Measurements from ENCODE around the gene MCM9. TPM values are rescaled to one million over a fixed set of nuclear protein-coding genes. Genes with fewer than 3 reads are reported as not detected.
"Not testable (repeated sequence)": the region's sequence is repeated elsewhere in the genome, so short reads cannot be mapped to it uniquely, and the experiment has no call there.

Gene MCM9
- total RNA-seq, 2 donors from 2014 or later: 9.9 to 33.9 TPM

DNA sequence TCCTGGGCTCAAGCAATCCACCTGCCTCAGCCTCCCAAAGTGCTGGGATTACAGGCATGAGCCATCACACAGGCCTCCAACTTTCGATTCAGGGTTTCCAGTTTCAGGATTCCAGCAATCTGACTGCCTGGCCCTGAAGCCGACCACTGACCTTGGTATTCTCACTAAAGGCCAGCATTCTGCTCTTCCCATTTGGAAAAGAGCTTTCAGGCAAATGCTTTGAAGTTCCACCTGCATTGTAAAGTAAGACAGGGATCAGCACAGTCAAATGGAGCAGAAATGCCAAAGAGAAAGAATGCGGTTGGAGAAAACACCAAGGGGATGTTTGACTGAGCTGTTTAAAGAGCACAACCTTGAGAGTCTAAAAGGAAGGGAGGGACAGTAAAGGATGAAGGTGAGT lies 166.5 kb downstream of the MCM9 start:
- TF ChIP-seq POLR2A (IDR thresholded peaks at IDR 0.05) (no peak), CTCF (IDR thresholded peaks at IDR 0.05) (no peak)
- Histone ChIP-seq H3K4me1 (no peaks in the 10 kb centered on the region), H3K27me3 (no peaks in the 10 kb centered on the region), H3K36me3 (replicated peaks in 1 of 2; ENCODE audit: insufficient read depth in 1 of 2, low read depth in 2 of 2) (no peaks in the 10 kb centered on the region), H3K27ac (peak overlapping the region in 1 of 4 donors; percentile 22), H3K9me3 (no peaks in the 10 kb centered on the region), H3K4me3 (no peak overlapping the region)
- intact Hi-C loops (cut with DNase I): no loop called here
- WGBS, 2 donors: 72 to 73% methylated on average over 3 of the region's 3 CpGs
- DNase-seq: no peak
- no peak for ATAC-seq

DNA sequence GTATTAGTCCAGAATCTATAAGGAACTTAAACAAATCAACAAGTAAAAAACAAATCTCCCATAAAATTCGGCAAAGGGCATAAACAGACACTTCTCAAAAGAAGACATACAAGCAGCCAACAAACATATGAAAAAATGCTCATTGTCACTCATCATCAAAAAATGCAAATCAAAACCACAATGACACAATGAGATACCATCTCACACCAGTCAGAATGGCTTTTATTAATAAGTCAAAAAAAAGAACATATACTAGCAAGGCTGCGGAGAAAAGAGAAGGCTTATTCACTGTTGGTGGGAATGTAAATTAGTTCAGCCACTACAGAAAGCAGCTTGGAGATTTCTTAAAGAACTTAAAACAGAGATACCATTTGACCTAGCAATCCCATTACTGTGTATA lies 169.6 kb downstream of the MCM9 start:
- WGBS, 2 donors: 82 to 94% methylated on average over 2 of the region's 2 CpGs
- H3K27ac ChIP-seq; H3K4me3 ChIP-seq; H3K9me3 ChIP-seq; H3K27me3 ChIP-seq; DNase-seq; ATAC-seq; H3K4me1 ChIP-seq; H3K36me3 ChIP-seq (replicated peaks in 1 of 2; ENCODE audit: insufficient read depth in 1 of 2, low read depth in 2 of 2); intact Hi-C loops (cut with DNase I): not testable (repeated sequence)

- no peaks in the 10 kb centered on the region for H3K27me3 ChIP-seq
- peak in 1 of 4 donors; percentile 27 for DNase-seq
- intact Hi-C loops (cut with DNase I): no loop called here
- H3K27ac ChIP-seq: no peak overlapping the region
- H3K4me1 ChIP-seq: peaks cover 4% of the 10 kb centered on the region
- no peak overlapping the region for H3K4me3 ChIP-seq
- WGBS, 2 donors: 46 to 52% methylated on average over 3 of the region's 3 CpGs
- TF ChIP-seq CTCF (IDR thresholded peaks at IDR 0.05) (no peak), POLR2A (IDR thresholded peaks at IDR 0.05) (no peak)
- H3K36me3 ChIP-seq (replicated peaks in 1 of 2; ENCODE audit: insufficient read depth in 1 of 2, low read depth in 2 of 2): no peaks in the 10 kb centered on the region
- no peak for ATAC-seq
- H3K9me3 ChIP-seq: no peaks in the 10 kb centered on the region
Observed at GRCh38 chr6:118764766-118765165, 170.2 kb downstream of the MCM9 start.

Other genes with a start within 250 kb of the MCM9 start
- 1 to 10 TPM; 6.3 to 7.8 TPM for gene ASF1A, start 41.0 kb downstream of the MCM9 start, total RNA-seq
- gene FAM184A, start 143.5 kb upstream of the MCM9 start, total RNA-seq: 1 to 10 TPM; 6.5 to 9.9 TPM

Data from body of pancreas (tissue), 4 donors.